HG02798 (cell line): Measurements from ENCODE around the gene COMMD6.

Experiments used
- ATAC-seq: cut with Tn5 transposase; IDR thresholded peaks from one replicate; pipeline ENCODE4 v1.9.1; 2021; ENCODE audit warnings: mild to moderate bottlenecking; ENCODE audit not compliant: unreplicated experiment, poor library complexity

Gene COMMD6

GRCh38 chr13:75486146-75487062, 51.2 kb downstream of the COMMD6 start:
- no peak for ATAC-seq

- no peak for ATAC-seq
Measured at GRCh38 chr13:75485286-75486062, 52.2 kb downstream of the COMMD6 start.

GRCh38 chr13:75482820-75483079, 54.9 kb downstream of the COMMD6 start:
- no peak for ATAC-seq

- peak; percentile 82 for ATAC-seq
Measured at GRCh38 chr13:75482070-75482819, 55.4 kb downstream of the COMMD6 start, which contains the start of gene TBC1D4. TSS of gene TBC1D4 (minus strand) at chr13:75482169. CDS start at chr13:75481767, 402 bp downstream.

- ATAC-seq, result peak; percentile 30
Measured at GRCh38 chr13:75481176-75482069, 56.2 kb downstream of the COMMD6 start.

GRCh38 chr13:75480671-75481175, 56.9 kb downstream of the COMMD6 start:
- no peak for ATAC-seq

- ATAC-seq, result no peak
Measured at GRCh38 chr13:75479102-75479740, 58.4 kb downstream of the COMMD6 start.

GRCh38 chr13:75478659-75479058, 59.0 kb downstream of the COMMD6 start:
- ATAC-seq, result no peak
